HFF-Myc (cell line): ENCODE results near the gene PSAT1.

ENCODE experiments used
- DNase-seq: peaks from one replicate; pipeline ENCODE4 v3.0.0-alpha.2; 2011; ENCODE audit warnings: low read depth; ENCODE audit errors: extremely low read depth
- H3K4me3 ChIP-seq: replicated peaks from 2 replicates; pipeline ENCODE4 v1.5.1; 2011; ENCODE audit warnings: low read depth, mild to moderate bottlenecking, control low read depth, low read length
- TF ChIP-seq, protein P1 (sequence below): IDR thresholded peaks from 2 replicates; pipeline ENCODE4 v1.5.1; 2012; ENCODE audit warnings: mild to moderate bottlenecking, low read depth, low read length, control low read depth; ENCODE audit errors: missing control alignments

Gene PSAT1

DNA sequence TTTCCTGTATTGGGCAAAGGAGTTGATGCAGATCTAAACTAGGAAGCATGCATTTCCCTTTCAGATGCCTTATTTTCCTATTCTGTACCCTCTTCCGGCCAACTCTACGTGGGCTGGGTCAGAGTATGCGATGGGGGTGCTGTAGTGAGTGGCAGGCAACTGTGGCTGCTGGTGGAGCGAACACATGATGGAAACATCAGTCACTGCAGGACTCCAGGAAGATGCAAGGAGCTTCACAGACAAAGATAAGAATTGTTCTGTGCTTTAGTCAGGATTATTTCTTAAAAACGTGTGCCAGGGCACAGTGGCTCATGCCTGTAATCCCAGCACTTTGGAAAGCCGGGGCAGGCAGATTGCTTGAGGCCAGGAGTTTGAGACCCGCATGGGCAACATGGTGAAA lies 75.1 kb downstream of the PSAT1 start:
- DNase-seq = no peak
- H3K4me3 ChIP-seq = no peak overlapping the region
- TF ChIP-seq, protein P1, sequence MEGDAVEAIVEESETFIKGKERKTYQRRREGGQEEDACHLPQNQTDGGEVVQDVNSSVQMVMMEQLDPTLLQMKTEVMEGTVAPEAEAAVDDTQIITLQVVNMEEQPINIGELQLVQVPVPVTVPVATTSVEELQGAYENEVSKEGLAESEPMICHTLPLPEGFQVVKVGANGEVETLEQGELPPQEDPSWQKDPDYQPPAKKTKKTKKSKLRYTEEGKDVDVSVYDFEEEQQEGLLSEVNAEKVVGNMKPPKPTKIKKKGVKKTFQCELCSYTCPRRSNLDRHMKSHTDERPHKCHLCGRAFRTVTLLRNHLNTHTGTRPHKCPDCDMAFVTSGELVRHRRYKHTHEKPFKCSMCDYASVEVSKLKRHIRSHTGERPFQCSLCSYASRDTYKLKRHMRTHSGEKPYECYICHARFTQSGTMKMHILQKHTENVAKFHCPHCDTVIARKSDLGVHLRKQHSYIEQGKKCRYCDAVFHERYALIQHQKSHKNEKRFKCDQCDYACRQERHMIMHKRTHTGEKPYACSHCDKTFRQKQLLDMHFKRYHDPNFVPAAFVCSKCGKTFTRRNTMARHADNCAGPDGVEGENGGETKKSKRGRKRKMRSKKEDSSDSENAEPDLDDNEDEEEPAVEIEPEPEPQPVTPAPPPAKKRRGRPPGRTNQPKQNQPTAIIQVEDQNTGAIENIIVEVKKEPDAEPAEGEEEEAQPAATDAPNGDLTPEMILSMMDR = no peak
